D721Med (cell line): ENCODE data around the gene HNRNPC.

Source experiments
- DNase-seq: peaks from one replicate; pipeline ENCODE4 v3.0.0; 2011; ENCODE audit warnings: low spot score; ENCODE audit not compliant: insufficient read length
- FAIRE-seq: peaks from 2 replicates; lab custom pipeline; 2011; peaks lifted over from hg19 to GRCh38; lab: Jason Lieb, UNC
- CTCF ChIP-seq: IDR thresholded peaks from 2 replicates; pipeline ENCODE4 v1.5.1; 2012; ENCODE audit warnings: mild to moderate bottlenecking, control low read depth; ENCODE audit not compliant: insufficient read depth; ENCODE audit errors: missing control alignments

HNRNPC gene

DNA sequence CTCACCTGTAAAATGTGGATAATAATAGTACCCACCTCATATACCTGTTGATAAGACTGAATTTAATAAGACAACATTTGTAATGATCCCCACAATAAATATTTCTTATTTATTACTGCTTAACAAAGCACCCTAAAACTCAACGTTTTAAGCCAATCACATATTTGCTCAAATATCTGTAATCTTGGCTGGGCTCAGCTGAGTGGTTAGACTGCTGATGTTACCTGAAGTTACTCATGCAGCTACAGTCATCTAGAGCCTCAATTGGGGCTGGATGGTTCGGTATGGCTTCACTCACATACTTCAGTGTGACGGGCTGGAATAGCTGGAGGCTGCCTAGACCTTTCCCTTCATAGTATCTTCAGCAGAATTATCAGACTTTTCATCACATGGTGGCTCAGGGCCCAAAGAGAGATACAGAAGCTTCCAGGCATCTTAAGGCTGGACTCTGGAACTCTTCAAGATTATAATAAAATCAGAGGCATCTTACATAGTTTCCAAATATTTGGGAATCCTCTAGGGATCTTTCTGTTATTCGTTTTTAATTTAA is 109.1 kb downstream of the HNRNPC start:
- no peak for DNase-seq
- no peak for TF ChIP-seq CTCF
- FAIRE-seq, result no peak
